IMR-90 (cell line): ENCODE data around the gene PCSK6. TPM values are rescaled to one million over a fixed set of nuclear protein-coding genes. Genes with fewer than 3 reads are reported as not detected.

ENCODE experiments used
- ATAC-seq: fragments of 200-7000 bp; cut with Tn5 transposase; 2 replicates; pipeline ENCODE4 v1.9.1; 2020; ENCODE audit warnings: low read depth, mild to moderate bottlenecking, moderate library complexity
- BruUV-seq: library from RNA; stranded (reverse); fragments of 400-500 nt; replicated peaks from 2 replicates; lab custom pipeline; 2021; lab: Mats Ljungman, UMichigan
- CTCF ChIA-PET: fragments of 300-600 bp; formaldehyde crosslinking; extraction: SDS; loops from one replicate; lab custom pipeline; 2021; ENCODE audit warnings: antibody characterized with exemption; lab: Yijun Ruan, JAX
- POLR2A ChIA-PET: fragments of 300-600 bp; sonication (Branson Sonifier 250); formaldehyde crosslinking; loops from one replicate; lab custom pipeline; 2022; ENCODE audit warnings: antibody characterized with exemption; ENCODE audit not compliant: unreplicated experiment; lab: Charles Lee
- DNase-seq: peaks from one replicate; pipeline ENCODE4 v3.0.0; 2013
- H2AFZ ChIP-seq: replicated peaks from 2 replicates; pipeline ENCODE3; 2013; ENCODE audit warnings: low read length, mild to moderate bottlenecking; ENCODE audit not compliant: poor library complexity
- H2AK5ac ChIP-seq: 2 replicates; pipeline ENCODE4 v1.6.1; 2013; ENCODE audit warnings: low read depth, low read length, inconsistent platforms
- H2AK9ac ChIP-seq: replicated peaks from 2 replicates; pipeline ENCODE3; 2013; ENCODE audit warnings: mild to moderate bottlenecking, low read depth, low read length, moderate library complexity; ENCODE audit not compliant: poor library complexity
- H2BK120ac ChIP-seq: 2 replicates; pipeline ENCODE4 v1.6.1; 2013; ENCODE audit warnings: low read depth, low read length, inconsistent platforms
- H2BK15ac ChIP-seq: 3 replicates; pipeline ENCODE4 v1.6.1; 2013; ENCODE audit warnings: low read depth, low read length, inconsistent platforms
- H2BK20ac ChIP-seq: 2 replicates; pipeline ENCODE4 v1.6.1; 2013; ENCODE audit warnings: low read depth, mild to moderate bottlenecking, inconsistent platforms, low read length, moderate library complexity
- H2BK5ac ChIP-seq: 2 replicates; pipeline ENCODE4 v1.6.1; 2013; ENCODE audit warnings: mild to moderate bottlenecking, low read depth, low read length, inconsistent platforms; ENCODE audit not compliant: poor library complexity, severe bottlenecking
- H3K14ac ChIP-seq: replicated peaks from 2 replicates; pipeline ENCODE4 v1.6.1; 2013; ENCODE audit warnings: low read depth, low read length, inconsistent platforms
- H3K18ac ChIP-seq: 2 replicates; pipeline ENCODE4 v1.6.1; 2013; ENCODE audit warnings: low read depth, low read length, control low read depth
- H3K23ac ChIP-seq: 2 replicates; pipeline ENCODE4 v1.6.1; 2013; ENCODE audit warnings: low read depth, low read length, inconsistent platforms
- H3K27ac ChIP-seq: 2 replicates; pipeline ENCODE4 v1.5.1; 2013; ENCODE audit warnings: mild to moderate bottlenecking, control low read depth, low read length; ENCODE audit not compliant: insufficient read depth
- H3K27me3 ChIP-seq: 2 replicates; pipeline ENCODE4 v1.6.1; 2013; ENCODE audit warnings: low read length; ENCODE audit not compliant: control insufficient read depth, insufficient read depth
- H3K36me3 ChIP-seq: 2 replicates; pipeline ENCODE4 v1.6.1; 2013; ENCODE audit warnings: low read length, mixed read lengths; ENCODE audit not compliant: control insufficient read depth, insufficient read depth
- H3K4ac ChIP-seq: 2 replicates; pipeline ENCODE4 v1.6.1; 2013; ENCODE audit warnings: low read depth, low read length, inconsistent platforms
- H3K4me1 ChIP-seq: 2 replicates; pipeline ENCODE4 v1.6.1; 2013; ENCODE audit warnings: low read length, mixed read lengths; ENCODE audit not compliant: control insufficient read depth, insufficient read depth
- H3K4me2 ChIP-seq: 2 replicates; pipeline ENCODE4 v1.6.1; 2013; ENCODE audit warnings: low read depth, mild to moderate bottlenecking, control low read depth, low read length, moderate library complexity
- H3K4me3 ChIP-seq: 2 replicates; pipeline ENCODE4 v1.5.1; 2013; ENCODE audit warnings: low read depth, mild to moderate bottlenecking, control low read depth, low read length, moderate library complexity; ENCODE audit not compliant: insufficient read depth
- H3K56ac ChIP-seq: 2 replicates; pipeline ENCODE4 v1.6.1; 2013; ENCODE audit warnings: low read length, inconsistent platforms; ENCODE audit not compliant: insufficient read depth; ENCODE audit errors: extremely low read depth
- H3K79me1 ChIP-seq, 2 experiments: 2 replicates each; pipeline ENCODE4 v1.6.1; 2013; ENCODE audit warnings: low read length in 2 of 2, inconsistent platforms in 1 of 2, low read depth in 1 of 2
- H3K9ac ChIP-seq: 2 replicates; pipeline ENCODE4 v1.6.1; 2013; ENCODE audit warnings: low read depth, low read length, control low read depth
- H3K9me1 ChIP-seq: 2 replicates; pipeline ENCODE4 v1.6.1; 2013; ENCODE audit warnings: low read length, inconsistent platforms; ENCODE audit not compliant: insufficient read depth
- H3K9me3 ChIP-seq: 2 replicates; pipeline ENCODE4 v1.6.1; 2013; ENCODE audit warnings: low read length; ENCODE audit not compliant: control insufficient read depth, insufficient read depth
- H4K20me1 ChIP-seq: 2 replicates; pipeline ENCODE4 v1.6.1; 2013; ENCODE audit warnings: low read length, inconsistent platforms; ENCODE audit not compliant: insufficient read depth
- H4K5ac ChIP-seq: 2 replicates; pipeline ENCODE4 v1.6.1; 2013; ENCODE audit warnings: mild to moderate bottlenecking, low read depth, low read length, control low read depth
- H4K8ac ChIP-seq, 2 experiments: 2 replicates each; pipeline ENCODE4 v1.6.1; 2013; ENCODE audit warnings: low read depth in 2 of 2, low read length in 2 of 2, control low read depth in 1 of 2, inconsistent platforms in 1 of 2
- H4K91ac ChIP-seq: 2 replicates; pipeline ENCODE4 v1.6.1; 2013; ENCODE audit warnings: low read depth, low read length, inconsistent platforms; ENCODE audit not compliant: insufficient read depth
- CEBPB ChIP-seq: IDR thresholded peaks from 2 replicates; pipeline ENCODE4 v1.6.1; 2012; ENCODE audit warnings: low read depth, low read length, improper control_type of control experiment
- CHD1 ChIP-seq: IDR thresholded peaks from 2 replicates; pipeline ENCODE4 v1.6.1; 2012; ENCODE audit warnings: low read depth, low read length, improper control_type of control experiment
- FOS ChIP-seq: fragments of 150-350 bp; IDR thresholded peaks from 2 replicates; pipeline ENCODE4 v1.6.1; 2016; ENCODE audit warnings: low read depth, low read length
- MAFK ChIP-seq: IDR thresholded peaks from 2 replicates; pipeline ENCODE4 v1.6.1; 2012; ENCODE audit warnings: low read depth, low read length, improper control_type of control experiment
- MAZ ChIP-seq: IDR thresholded peaks from 2 replicates; pipeline ENCODE4 v1.6.1; 2012; ENCODE audit warnings: low read depth, mild to moderate bottlenecking, low read length, improper control_type of control experiment, moderate library complexity, borderline replicate concordance
- MXI1 ChIP-seq: IDR thresholded peaks from 2 replicates; pipeline ENCODE4 v1.6.1; 2012; ENCODE audit warnings: low read depth, mild to moderate bottlenecking, low read length, moderate library complexity, borderline replicate concordance
- NFE2L2 ChIP-seq: fragments of 150-350 bp; IDR thresholded peaks from 2 replicates; pipeline ENCODE4 v1.6.1; 2016; ENCODE audit warnings: low read depth, mild to moderate bottlenecking, low read length
- RAD21 ChIP-seq: IDR thresholded peaks from 2 replicates; pipeline ENCODE4 v1.6.1; 2012; ENCODE audit warnings: low read length, improper control_type of control experiment
- RCOR1 ChIP-seq: IDR thresholded peaks from 2 replicates; pipeline ENCODE4 v1.6.1; 2012; ENCODE audit warnings: mild to moderate bottlenecking, low read length, improper control_type of control experiment; ENCODE audit not compliant: insufficient replicate concordance
- RFX5 ChIP-seq: IDR thresholded peaks from 2 replicates; pipeline ENCODE4 v1.8.0; 2012; ENCODE audit warnings: low read depth, mild to moderate bottlenecking, low read length, moderate library complexity
- SMC3 ChIP-seq: fragments of 150-350 bp; IDR thresholded peaks from 2 replicates; pipeline ENCODE4 v1.6.1; 2016; ENCODE audit warnings: low read depth, mild to moderate bottlenecking, antibody characterized with exemption, low read length, moderate library complexity
- WGBS, 2 experiments: methylation state at CpG; one replicate each; pipeline versions ENCODE4 v1.1.5 to v1.1.7; 2013; ENCODE audit warnings: missing lambda C conversion rate in 2 of 2; ENCODE audit not compliant: insufficient read length in 1 of 2; ENCODE audit errors: extremely low coverage in 2 of 2; 5-methylcytosine and 5-hydroxymethylcytosine counted together
- dilution Hi-C: fragments of 300-500 bp; cut with HindIII; formaldehyde crosslinking; loops from one replicate; pipeline ENCODE4 v1.14.3; 2018; ENCODE audit warnings: low sequenced_read_pairs; ENCODE audit not compliant: unreplicated experiment
- in situ Hi-C: fragments of 300-500 bp; cut with MboI; formaldehyde crosslinking; loops from 3 replicates; pipeline ENCODE4 v1.14.3; 2019; ENCODE audit warnings: low sequenced_read_pairs, inconsistent platforms, mixed read lengths
- intact Hi-C: fragments of 100-400 bp; cut with micrococcal nuclease; formaldehyde crosslinking; loops from 2 replicates; pipeline ENCODE4 v1.10.0; 2022
- polyA plus RNA-seq, 3 experiments: library from polyadenylated mRNA; depleted of rRNA; stranded (reverse); fragments of >200 nt; gene quantifications; 2 replicates each; pipeline ENCODE4 v1.2.3, GENCODE V29; 2012; ENCODE audit warnings: low replicate concordance in 1 of 3
- total RNA-seq: library from RNA; depleted of rRNA; stranded (reverse); fragments of >200 nt; gene quantifications from 2 replicates; pipeline ENCODE4 v1.2.3, GENCODE V29; 2012
- TF ChIP-seq, protein P1 (sequence below): fragments of 150-350 bp; IDR thresholded peaks from 2 replicates; pipeline ENCODE4 v1.6.1; 2016; ENCODE audit warnings: low read depth, mild to moderate bottlenecking, low read length, moderate library complexity, borderline replicate concordance
- TF ChIP-seq, protein P2 (sequence below): fragments of 150-350 bp; IDR thresholded peaks from 2 replicates; pipeline ENCODE4 v1.6.1; 2017; ENCODE audit warnings: mild to moderate bottlenecking, antibody characterized with exemption, low read length, low read depth
- TF ChIP-seq, protein P3 (sequence below): conservative IDR thresholded peaks from 2 replicates; pipeline ENCODE4 v1.5.1; 2012; ENCODE audit warnings: mild to moderate bottlenecking, low read depth, low read length, improper control_type of control experiment

Gene PCSK6
- total and polyA plus RNA-seq, 2 of the 4 experiments (the other 2 are of a cell fraction): not detected

- Histone ChIP-seq H3K56ac (no peak overlapping the region), H4K8ac (no peak overlapping the region), H4K91ac (no peak overlapping the region), H4K5ac (no peak overlapping the region), H3K27me3 (peaks cover 18% of the 10 kb centered on the region), H3K9ac (no peak overlapping the region), H3K4me3 (no peak overlapping the region), H3K23ac (no peak overlapping the region), H4K20me1 (no peaks in the 10 kb centered on the region), H3K4ac (no peak overlapping the region), H3K14ac (no peak overlapping the region), H2AK9ac (peak overlapping the region; percentile 42), H2AK5ac (no peak overlapping the region), H2BK15ac (no peak overlapping the region), H2BK120ac (no peak overlapping the region), H3K36me3 (no peaks in the 10 kb centered on the region), H3K4me1 (no peaks in the 10 kb centered on the region), H3K79me1 (no peaks in the 10 kb centered on the region), H3K18ac (no peak overlapping the region), H3K4me2 (no peak overlapping the region), H2AFZ (no peak overlapping the region), H3K9me3 (no peaks in the 10 kb centered on the region), H2BK5ac (no peak overlapping the region), H3K9me1 (no peaks in the 10 kb centered on the region), H3K27ac (no peak overlapping the region), H2BK20ac (no peak overlapping the region)
- ChIA-PET CTCF (no interaction called here), POLR2A (no interaction called here)
- no TSS peak for BruUV-seq
- DNase-seq (no peak), ATAC-seq (no peak)
- 67% methylated on average over 3 of the region's 13 CpGs; no CpG with 5 or more reads in 1 of the 2 experiments for WGBS, 2 experiments
- in situ Hi-C loops (no loop called here), intact Hi-C loops (no loop called here), dilution Hi-C loops (no loop called here)
- TF ChIP-seq, protein P1, sequence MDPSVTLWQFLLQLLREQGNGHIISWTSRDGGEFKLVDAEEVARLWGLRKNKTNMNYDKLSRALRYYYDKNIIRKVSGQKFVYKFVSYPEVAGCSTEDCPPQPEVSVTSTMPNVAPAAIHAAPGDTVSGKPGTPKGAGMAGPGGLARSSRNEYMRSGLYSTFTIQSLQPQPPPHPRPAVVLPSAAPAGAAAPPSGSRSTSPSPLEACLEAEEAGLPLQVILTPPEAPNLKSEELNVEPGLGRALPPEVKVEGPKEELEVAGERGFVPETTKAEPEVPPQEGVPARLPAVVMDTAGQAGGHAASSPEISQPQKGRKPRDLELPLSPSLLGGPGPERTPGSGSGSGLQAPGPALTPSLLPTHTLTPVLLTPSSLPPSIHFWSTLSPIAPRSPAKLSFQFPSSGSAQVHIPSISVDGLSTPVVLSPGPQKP: no peak
- TF ChIP-seq, protein P2, sequence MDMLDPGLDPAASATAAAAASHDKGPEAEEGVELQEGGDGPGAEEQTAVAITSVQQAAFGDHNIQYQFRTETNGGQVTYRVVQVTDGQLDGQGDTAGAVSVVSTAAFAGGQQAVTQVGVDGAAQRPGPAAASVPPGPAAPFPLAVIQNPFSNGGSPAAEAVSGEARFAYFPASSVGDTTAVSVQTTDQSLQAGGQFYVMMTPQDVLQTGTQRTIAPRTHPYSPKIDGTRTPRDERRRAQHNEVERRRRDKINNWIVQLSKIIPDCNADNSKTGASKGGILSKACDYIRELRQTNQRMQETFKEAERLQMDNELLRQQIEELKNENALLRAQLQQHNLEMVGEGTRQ: no peak
- TF ChIP-seq CHD1: no peak
- TF ChIP-seq CEBPB: no peak
- TF ChIP-seq, protein P3, sequence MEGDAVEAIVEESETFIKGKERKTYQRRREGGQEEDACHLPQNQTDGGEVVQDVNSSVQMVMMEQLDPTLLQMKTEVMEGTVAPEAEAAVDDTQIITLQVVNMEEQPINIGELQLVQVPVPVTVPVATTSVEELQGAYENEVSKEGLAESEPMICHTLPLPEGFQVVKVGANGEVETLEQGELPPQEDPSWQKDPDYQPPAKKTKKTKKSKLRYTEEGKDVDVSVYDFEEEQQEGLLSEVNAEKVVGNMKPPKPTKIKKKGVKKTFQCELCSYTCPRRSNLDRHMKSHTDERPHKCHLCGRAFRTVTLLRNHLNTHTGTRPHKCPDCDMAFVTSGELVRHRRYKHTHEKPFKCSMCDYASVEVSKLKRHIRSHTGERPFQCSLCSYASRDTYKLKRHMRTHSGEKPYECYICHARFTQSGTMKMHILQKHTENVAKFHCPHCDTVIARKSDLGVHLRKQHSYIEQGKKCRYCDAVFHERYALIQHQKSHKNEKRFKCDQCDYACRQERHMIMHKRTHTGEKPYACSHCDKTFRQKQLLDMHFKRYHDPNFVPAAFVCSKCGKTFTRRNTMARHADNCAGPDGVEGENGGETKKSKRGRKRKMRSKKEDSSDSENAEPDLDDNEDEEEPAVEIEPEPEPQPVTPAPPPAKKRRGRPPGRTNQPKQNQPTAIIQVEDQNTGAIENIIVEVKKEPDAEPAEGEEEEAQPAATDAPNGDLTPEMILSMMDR: no peak
- no peak for TF ChIP-seq RAD21
- no peak for TF ChIP-seq MAFK
- no peak for TF ChIP-seq RCOR1
- TF ChIP-seq MXI1: no peak
- no peak for TF ChIP-seq SMC3
- no peak for TF ChIP-seq FOS
- TF ChIP-seq NFE2L2: no peak
- no peak for TF ChIP-seq MAZ
- TF ChIP-seq RFX5: no peak
Observed at GRCh38 chr15:101531170-101531569, 41.7 kb upstream of the PCSK6 start.
